Measurements from ENCODE around the gene KAZN.

Gene KAZN

GRCh38 chr1:14825396-14825795 is 226.9 kb downstream of the KAZN start:
- DNase-seq (ENCODE audit: low read depth in 2 of 2): no peak

- peak; percentile 89 to 93 for DNase-seq (ENCODE audit: low read depth in 2 of 2)
Measured at GRCh38 chr1:14826172-14826636, 227.7 kb downstream of the KAZN start.

DNA sequence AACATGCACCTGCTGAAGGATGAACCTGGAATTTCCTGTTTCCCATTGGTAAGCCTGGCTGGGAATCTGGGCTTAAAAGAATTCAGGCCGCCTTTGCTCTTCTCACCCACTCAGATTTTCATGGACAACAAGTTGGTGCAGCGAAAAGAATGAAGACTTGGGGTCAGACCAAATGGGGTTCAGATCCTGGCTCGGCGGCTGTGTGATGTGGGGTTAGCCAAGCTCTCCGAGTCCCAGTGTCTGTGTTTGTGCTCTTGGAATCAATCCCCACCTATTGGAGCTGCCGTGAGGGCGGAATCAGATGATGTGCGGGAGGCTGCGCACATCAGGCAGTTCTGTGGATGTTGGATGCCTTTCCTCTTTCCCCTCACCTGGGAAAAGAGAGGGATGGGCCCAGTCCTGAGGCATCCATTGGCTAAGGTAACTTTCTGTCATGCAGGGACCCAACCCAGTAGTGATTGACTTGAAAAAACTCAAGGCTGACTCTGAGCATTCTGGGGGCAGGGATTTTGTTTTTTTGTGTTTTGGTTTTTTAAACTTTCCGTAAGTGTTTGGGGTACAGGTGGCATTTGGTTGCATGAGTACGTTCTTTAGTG is 228.3 kb downstream of the KAZN start:
- no peak for DNase-seq (ENCODE audit: low read depth in 2 of 2)

DNA sequence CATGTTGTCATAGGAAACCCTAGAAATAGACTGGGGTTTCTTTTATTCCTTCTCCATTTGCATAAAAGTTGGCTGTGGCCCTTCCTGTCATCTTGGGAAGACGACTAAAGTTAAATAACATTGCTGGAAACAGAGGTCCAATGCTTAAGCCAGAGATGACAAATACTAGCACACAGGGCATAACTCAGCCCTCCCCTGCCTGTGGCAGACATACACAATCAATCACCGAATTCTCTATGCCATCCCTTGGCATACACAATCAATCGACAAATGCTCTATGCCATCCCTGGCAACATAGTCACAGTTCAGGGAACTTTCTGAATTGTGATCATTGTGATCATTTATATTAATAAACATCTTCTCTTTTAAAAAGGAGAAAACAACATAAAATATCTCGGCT is 229.4 kb downstream of the KAZN start:
- DNase-seq (ENCODE audit: low read depth in 2 of 2): no peak

- DNase-seq (ENCODE audit: low read depth in 2 of 2): no peak
Measured at GRCh38 chr1:14828665-14829064, 230.2 kb downstream of the KAZN start.

- DNase-seq (ENCODE audit: low read depth in 2 of 2): no peak
Measured at GRCh38 chr1:14835725-14836124, 237.2 kb downstream of the KAZN start.

DNA sequence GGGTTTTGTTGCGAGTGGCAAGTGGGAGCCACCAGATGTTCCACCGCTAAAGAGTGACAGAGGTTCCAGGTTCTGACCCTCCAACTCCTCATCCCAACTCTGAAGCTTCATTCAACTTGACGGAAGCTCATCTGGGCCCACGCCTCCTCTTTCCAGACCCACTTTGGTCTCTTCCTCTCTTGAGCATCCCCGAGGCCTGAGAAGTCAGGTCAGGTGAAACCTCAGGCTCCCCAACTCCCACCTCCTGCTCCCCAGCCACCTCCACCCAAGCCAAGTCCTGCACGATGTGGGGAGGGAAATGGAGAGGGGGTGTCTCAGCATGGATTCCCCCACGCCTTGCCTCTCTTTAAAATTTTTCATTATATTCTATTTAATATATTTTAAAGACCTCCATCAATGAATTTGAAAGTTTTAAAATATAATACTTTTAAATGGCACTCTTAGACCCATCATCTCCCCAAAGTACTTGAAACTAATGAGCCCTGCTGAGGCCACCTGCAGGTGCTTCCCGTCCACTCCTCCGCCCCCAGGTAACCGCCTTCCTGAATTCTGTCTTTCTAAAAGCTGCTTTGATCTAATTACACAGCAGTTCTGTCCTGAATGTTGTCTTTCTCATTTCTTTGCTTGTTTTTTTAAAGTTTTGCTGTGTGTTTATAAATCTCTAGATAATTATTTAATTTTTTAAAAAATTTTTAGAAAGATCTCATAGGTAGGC is 238.1 kb downstream of the KAZN start:
- DNase-seq (ENCODE audit: low read depth in 2 of 2): no peak

GRCh38 chr1:14840374-14840773 is 241.9 kb downstream of the KAZN start:
- no peak for DNase-seq (ENCODE audit: low read depth in 2 of 2)

- no peak for DNase-seq (ENCODE audit: low read depth in 2 of 2)
Measured at GRCh38 chr1:14841456-14841855, 243.0 kb downstream of the KAZN start.

GRCh38 chr1:14841951-14842350 is 243.5 kb downstream of the KAZN start:
- DNase-seq (ENCODE audit: low read depth in 2 of 2): no peak

DNA sequence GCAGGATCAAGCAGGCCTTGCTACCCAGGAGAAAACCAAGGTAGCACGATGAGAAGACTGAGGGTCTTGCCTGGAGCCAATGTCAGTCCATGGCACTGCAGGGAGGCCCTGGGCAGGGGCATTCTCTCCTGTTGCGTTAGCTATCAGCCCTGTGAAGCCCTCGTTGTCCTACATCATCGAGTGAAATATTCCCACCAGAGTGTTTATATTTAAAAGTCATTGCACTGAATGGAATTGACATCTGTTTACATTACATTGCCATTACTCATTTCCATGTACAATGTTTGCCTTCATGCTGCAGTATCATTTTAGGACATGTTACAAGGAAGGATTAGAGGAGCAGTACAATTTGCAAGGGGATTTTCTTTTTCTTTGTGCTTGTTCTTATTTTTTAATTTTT is 243.9 kb downstream of the KAZN start:
- peak in 1 of 2 experiments; percentile 21 for DNase-seq (ENCODE audit: low read depth in 2 of 2)

DNA sequence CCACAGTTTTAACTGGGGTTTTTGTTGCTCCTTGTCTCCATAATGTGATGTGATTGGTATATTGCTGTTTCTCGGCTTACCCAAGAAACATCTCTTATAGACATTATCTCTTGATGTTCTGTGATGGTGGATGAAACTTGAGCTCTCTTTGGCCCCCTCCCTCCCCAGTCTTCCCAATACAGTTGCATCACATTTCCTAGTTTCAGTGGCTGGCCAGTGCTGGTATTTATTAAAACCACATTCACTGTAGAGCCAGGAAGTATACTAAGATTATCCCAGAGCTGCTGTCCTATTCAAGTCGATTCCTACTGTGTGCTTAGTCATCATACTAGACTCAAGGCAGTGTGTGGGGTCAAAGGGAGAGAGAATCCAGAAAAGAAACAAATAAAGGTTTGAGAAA is 244.4 kb downstream of the KAZN start:
- DNase-seq (ENCODE audit: low read depth in 2 of 2): no peak

- no peak for DNase-seq (ENCODE audit: low read depth in 2 of 2)
Measured at GRCh38 chr1:14843525-14843924, 245.0 kb downstream of the KAZN start.

DNA sequence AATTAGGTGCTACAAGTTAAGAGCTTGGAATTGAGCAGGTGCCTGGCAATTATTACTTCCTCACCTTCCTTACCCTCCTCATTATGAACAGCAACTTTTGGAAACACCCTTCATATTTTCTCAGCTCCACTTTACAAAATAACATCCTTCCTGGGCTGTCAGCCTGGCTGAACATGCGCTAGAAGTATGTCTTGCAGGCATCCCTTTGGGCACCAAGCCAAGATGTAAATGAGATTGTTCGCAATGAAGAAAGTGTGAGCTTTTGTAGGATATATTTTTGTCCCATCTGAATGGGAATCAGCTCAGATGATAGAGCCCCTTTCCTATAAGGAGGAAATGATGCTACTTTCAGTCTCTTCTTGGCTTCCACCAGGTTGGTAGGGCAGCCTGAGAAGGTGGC is 245.9 kb downstream of the KAZN start:
- no peak for DNase-seq (ENCODE audit: low read depth in 2 of 2)

DNA sequence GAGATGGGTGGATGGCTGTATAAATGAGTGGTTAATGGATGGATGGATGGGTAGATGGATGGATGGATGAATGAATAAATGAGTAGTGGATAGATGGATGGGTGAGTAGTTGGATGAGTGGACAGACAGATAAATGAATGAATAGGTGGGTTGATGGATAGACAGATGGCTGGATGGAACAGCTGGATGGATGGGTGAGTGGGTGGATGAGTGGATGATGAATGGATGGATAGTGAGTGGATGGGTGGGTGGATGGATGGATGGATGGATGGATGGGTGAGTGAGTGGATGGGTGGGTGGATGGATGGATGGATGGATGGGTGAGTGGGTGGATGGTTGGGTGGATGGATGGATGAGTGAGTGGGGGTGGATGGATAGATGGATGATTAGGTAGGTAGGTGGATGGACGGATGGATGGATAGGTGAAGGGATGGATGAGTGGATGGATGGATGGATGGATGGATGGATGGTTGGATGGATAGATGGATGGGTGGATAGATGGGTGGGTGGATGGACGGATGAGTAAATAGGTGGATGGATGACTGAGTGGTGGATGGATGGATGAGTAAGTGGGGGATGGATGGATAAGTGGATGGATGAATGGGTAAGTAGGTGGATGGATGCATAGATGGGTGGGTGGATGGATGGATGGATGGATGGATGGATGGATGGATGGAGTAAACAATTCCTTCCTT is 246.6 kb downstream of the KAZN start:
- DNase-seq (ENCODE audit: low read depth in 2 of 2): no peak

DNA sequence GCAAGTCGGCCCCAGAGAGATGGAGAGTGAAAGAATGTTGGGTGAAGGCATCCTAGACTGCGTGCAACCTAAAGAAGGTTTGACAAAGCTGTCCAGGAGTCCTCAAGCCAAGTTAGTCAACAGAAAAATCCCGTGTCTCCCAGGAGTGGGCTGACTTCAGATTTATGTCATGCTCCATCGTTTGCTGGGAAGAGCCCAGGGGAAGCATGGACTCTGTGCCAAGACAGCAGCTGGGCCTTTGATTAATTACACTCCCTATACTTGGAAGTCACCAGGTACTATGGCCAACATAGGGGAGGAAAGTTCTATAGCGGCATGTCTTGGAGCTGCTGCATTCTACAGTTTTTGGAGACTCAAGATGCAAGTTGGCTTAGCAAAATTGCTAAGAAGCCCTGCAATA is 247.4 kb downstream of the KAZN start:
- no peak for DNase-seq (ENCODE audit: low read depth in 2 of 2)

DNA sequence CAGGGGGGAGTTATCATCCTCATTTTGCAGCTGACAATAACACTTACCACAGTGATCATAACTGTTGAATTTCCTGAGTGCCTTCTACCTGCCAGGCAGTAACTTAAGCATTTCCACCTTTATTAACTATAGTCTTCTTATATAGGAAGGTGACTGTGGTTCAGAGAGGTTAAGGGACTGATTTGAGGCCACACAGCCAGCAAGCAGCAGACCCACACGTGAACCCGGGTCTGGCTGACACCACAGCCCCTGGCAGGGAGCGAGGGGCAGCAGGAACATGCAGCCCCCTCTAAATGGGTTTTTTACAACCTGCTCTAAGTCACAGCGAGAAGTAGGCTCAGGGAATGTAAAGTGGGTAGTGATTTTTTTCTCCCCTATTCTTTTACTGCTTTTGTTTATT is 248.2 kb downstream of the KAZN start:
- no peak for DNase-seq (ENCODE audit: low read depth in 2 of 2)

DNA sequence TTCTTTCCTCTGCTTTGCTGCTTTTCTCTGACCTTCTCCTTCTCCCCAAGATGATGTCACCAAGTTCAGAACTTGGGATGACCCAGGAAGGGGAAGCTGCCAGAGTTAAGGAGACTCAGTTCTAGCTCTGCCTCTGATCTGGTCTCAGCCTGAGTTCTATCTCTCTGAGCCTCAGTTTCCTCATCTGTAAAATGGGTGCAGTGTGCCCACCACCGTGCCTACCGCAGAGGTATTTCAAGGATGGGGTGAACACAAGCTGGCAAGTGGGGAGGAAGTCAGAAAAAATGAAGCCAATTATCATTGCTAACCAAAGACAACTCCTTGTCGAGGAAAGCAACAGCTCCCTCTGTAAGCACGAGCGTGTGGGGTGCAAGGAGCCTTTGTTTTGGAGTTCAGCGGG is 249.7 kb downstream of the KAZN start:
- DNase-seq (ENCODE audit: low read depth in 2 of 2): no peak

DNA sequence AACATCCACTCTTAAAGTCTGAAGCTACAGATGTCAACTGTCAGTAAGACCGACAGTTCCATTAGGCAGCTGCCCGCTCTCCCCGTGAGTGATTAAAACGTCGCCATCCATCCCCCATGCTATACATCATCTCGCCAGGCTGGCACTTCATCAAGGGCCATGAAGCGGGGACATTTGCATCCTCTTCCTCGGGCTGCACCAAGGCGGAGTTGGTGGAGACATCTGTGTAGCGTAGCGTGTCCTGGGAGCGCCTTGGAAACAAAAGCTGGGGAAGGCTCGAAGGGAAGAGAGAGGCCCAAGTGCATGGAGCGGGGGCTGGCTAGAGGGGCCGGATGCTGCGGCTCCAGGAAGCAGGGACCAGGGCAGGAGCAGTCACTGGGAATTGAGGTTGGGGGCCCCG is 250.1 kb downstream of the KAZN start:
- DNase-seq (ENCODE audit: low read depth in 2 of 2): no peak

DNA sequence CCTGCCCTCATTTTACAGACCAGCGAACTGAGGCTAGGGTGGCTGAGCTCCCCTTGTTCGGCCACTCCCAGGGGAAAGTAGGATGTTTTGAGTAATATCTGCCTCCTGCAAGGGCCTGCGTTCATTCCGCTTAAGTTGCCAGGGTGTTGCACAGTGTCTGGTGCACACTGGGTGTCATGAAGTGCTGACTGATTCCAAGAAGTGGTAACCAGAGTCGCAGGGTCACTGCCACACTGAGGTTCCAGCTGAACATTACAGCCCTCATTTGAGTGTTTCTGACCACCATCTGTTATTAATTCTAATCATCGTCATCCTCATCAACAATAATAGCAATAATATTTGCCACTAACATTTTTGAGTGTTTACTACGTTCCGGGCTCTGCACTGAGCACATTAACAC is 250.6 kb downstream of the KAZN start:
- DNase-seq (ENCODE audit: low read depth in 2 of 2): no peak

DNA sequence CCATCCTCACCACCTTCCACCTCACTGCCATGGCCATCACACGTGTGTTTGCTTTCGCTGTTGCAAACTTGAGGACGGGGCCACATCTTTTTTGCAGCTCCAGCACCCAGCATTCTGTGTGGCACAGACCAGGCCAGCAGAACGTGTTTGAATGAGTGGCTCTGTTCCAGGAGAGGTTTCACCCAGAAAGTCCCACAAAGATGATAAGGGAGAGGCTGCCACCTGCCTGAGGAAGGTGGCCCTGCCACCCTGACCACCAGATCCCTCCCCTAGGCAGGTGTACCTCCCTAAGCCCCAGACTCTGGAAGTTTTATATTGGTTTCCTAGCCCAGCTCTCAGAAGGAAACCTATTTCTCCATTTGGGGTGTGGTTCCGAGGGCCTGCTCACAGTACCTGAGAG is 252.1 kb downstream of the KAZN start:
- DNase-seq (ENCODE audit: low read depth in 2 of 2): no peak

GRCh38 chr1:14851760-14852159 is 253.3 kb downstream of the KAZN start:
- DNase-seq (ENCODE audit: low read depth in 2 of 2): no peak

DNA sequence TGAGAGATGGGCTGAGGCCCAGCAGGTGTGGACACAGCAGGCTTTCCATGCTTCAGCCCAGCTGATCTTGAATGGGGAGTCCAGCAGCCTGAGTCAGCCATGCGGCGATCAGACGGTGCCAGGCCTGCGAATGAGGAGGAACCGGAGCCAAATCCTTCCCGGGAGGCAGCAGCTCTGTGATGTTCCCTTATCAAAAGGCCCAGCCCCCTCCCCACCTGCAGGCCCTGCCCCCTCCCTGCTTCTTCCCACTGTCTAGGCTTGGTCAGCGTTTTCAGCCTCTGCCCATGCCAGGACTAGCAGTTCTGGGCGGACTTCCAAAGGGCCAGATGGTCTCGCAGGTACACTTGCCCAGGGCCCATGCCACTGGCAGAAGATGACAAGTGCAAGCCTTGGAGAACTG is 253.8 kb downstream of the KAZN start:
- DNase-seq (ENCODE audit: low read depth in 2 of 2): no peak
